GM19239 (cell line): Measurements from ENCODE around the gene DIPK1A.

Experiments
- DNase-seq: peaks from one replicate; pipeline ENCODE4 v3.0.0; 2011; ENCODE audit warnings: low spot score; ENCODE audit not compliant: insufficient read length
- FAIRE-seq: peaks from 2 replicates; lab custom pipeline; 2011; peaks lifted over from hg19 to GRCh38; lab: Jason Lieb, UNC

DIPK1A gene

DNA sequence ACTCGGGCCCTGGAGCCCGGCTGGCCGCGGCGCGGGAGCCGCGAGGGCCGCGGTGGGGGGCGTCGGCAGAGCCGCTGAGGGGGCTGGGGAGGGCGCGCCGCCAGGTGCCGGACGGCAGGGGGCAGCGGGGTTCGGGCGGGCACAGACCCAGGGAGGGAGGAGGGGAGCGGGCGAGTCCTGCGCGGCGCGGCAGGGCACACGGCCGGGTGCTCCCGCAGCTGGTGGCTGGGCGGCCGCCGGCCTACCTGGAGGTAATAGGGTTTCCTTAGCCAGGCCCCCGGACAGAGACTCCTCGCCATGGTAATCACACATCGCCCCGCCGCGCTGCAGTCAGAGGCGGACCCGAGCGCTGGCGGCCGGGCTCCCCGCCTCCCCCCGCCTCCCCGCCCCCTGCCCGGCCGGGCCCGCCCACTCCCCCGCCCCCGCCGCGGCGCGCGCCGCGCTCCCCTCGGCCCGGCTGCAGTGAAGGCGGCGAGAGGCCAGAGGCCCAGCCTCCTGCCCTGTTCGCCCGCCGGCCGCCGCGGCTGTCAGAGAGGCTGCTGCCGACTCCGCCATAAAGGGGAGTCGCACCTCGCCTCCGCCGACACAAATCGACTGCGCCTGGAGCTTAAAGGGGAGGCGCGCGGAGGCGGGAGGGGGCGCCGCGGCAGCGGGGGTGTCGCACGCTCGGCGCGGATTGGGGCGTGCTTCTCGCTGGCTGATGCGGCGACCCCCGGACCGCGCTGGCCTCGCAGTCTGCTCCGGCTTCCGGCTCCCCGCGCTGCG lies at the start of gene DIPK1A:
TSS of gene DIPK1A (minus strand) at position 332 of the 765 bp plus-strand sequence. CDS start at position 299, 33 bp downstream.
- DNase-seq (no peak), FAIRE-seq (no peak)

DNA sequence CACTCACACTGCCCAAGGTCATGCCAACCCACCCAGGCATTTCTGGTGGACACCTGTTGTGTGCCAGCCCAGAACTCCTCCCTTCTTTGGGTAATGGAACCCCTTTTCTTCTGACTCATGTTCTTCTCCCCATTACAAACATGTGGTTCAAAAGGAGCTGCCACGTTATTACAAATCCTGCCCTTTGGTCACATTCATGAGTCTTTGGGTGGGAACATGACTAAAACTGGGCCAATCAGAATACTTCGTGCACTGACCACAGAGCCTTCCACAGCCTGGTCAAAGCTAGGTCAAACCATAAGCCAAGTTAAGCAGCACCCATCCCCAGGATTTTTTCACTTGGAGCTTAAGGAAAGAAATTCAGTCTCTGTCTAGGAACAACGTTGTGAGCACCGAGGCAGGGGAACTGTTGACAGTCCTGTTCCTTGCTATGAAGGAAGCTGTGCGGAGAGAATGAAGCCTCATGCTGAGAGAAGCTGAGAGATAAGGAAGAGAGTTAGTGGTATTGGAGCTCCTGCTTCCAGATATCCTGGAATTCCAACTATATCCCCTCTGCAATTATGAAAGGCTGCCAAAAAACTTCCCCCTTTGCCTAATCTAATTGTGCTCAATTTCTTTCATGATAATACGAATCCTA lies 46.8 kb upstream of the DIPK1A start:
- FAIRE-seq (no peak), DNase-seq (no peak)

DNA sequence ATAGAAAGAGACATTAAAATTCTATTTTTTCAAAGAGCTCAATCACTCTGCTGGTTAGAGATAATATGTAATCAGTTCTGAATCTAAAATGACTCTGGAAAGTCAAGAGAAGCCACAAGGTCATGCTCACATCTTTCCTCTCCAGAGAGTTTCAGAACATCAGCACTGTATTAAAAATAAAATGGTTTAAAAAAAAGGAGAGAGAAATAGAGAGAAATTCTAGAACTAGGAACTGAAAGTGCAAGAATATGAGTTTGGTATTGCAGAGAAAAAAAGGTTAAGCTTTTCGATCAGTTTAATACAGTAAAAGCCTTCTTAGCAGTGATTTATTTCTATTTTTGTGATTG lies 44.0 kb upstream of the DIPK1A start:
- DNase-seq (no peak), FAIRE-seq (no peak)

DNA sequence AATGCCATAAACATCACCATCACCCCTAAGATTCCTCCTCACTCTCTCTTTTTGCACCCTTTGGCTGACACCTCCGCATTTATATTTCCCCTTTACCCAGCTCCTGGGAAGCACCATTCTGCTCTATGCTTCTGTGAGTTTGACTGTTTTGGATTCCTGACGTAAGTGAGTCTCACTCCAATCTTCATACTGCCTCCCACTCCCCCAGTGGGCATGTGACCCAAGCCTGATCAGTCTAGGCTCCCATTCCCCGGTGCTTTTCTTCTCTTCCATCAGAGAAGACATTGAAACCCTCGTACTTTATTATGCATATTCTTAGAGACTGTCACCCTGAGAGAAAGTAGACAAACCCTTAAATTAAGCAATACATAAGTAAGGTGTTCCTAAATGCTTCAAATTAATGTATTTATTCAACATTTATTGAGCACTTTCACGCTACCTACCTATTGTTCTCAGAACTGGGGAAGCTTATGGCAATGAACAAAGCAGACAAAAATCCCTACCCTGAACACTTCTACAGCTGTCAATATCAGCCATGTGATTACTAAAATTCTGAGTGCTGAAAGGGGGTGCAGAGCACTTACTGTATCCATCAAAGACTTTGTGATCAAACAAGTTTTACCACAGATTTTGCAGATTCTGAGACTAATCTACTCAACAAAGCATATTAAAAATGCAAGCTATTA lies 43.4 kb upstream of the DIPK1A start:
- FAIRE-seq = peak; percentile 65

DNA sequence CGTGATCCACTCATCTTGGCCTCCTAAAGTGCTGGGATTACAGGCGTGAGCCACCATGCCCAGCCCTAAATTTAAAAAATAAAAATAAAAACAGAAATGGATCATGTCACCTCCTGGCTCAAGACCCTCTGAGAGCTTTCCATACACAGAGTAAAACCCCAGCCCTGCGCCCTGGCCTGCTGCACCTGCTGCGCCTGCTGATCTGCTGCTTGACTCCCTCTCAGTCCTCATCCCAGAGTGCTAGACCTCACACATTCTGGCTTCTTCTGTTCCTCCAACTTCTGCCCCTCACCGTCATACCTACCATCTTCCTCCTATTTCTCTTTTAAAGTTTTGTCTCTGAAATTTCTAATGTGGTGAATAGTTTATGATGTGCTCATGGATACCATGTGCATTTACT lies 42.7 kb upstream of the DIPK1A start:
- DNase-seq = no peak
- FAIRE-seq = no peak

More for the DNA sequence above, 43.4 kb upstream of the DIPK1A start:
- DNase-seq = no peak

DNA sequence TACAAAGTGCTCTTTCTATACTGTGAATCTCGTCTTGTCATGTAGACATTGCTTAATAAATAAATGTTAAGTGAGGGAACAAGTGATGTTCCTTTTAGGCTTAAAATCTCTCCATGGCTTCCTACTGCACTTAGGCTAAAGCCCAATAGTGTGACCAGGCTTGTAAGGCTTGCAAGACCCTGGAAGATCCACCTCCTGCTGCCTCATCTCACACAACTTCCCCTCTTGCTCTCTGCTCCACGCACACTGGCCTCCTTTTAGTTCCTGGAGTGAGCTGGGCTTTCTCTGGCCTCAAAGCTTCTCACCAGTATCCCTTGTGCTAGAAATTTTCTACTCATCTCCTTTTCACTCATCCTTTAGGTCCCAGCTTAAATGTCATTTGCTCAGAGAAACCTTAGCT lies 41.5 kb upstream of the DIPK1A start:
- FAIRE-seq (no peak), DNase-seq (no peak)

DNA sequence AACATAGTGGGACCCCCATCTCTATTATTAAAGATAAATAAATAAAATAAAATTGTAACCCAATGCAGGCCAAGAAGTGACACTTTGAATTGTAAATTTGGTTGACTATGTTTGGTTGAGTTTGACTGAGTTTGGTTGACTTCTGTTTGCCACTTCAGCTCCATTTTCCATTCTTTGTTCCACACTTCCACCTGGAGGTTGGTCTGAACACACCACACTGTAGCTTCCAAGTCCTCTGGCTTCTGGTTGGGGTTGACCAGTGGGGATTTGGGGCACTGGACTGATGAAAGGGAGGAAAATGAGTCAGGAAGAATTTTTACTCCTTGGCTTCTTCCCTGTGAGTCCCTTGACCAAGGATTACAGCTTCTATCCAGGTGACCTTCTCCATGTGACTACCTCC lies 40.6 kb upstream of the DIPK1A start:
- FAIRE-seq = no peak
- DNase-seq = no peak

DNA sequence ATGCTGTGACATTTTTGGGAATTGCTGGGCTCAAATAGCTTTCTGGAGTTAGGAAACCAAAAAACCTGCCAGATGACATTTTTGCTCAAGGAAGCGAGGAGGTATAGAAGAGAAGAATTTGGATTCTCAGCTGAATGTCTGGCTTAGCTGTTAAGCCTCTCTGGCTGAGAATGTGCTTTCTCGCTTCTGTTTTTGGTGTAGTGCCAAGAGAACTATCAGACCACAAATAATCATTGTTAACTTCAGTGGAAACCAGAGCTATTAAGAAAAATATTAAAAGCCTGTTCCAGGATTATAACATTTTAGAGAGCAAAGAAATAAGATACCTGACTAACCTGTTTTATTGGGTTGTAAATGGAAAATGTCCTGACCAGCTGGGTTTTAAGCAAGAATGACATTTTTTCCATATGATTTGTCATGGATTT lies 39.5 kb upstream of the DIPK1A start:
- FAIRE-seq (no peak), DNase-seq (no peak)

DNA sequence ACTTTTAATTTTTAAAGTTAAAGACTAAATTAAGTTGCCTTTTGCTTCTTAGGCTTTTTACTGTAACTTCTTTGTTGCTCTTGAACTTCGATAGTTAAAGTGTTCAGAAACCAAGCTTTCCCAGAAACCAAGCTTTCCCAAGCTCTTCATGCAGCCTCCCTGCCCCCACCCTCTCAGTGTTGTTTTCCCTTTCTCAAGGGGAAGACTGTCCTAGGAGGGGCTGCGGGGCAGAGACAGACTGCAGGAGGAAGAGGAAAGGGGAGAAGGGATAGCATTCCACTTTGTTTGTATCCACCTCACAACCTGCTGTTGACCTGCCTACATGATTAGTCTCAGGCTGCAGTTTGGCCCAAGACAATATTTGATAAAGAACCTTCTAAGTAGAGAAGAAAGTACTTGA lies 39.0 kb upstream of the DIPK1A start:
- DNase-seq (no peak), FAIRE-seq (no peak)

DNA sequence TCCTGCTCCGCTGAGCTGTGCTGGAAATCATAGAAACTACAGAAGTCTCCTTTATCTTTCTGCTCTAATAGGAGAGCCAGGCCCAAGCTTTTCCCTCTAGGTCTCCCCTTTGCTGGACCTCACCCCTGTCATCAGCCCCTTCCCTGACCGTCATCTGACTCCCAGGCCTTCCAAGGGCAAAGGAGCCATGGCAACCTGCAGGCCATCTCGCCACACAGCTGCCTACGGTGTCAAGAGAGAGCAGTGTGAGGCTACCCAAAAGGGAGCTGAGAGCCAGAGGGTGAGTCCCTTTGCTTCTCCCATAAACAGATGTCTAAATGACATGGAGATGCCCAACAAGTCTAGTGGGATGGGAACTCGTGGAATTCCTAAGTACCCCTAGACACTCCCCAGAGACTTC lies 37.6 kb upstream of the DIPK1A start:
- no peak for DNase-seq
- no peak for FAIRE-seq

DNA sequence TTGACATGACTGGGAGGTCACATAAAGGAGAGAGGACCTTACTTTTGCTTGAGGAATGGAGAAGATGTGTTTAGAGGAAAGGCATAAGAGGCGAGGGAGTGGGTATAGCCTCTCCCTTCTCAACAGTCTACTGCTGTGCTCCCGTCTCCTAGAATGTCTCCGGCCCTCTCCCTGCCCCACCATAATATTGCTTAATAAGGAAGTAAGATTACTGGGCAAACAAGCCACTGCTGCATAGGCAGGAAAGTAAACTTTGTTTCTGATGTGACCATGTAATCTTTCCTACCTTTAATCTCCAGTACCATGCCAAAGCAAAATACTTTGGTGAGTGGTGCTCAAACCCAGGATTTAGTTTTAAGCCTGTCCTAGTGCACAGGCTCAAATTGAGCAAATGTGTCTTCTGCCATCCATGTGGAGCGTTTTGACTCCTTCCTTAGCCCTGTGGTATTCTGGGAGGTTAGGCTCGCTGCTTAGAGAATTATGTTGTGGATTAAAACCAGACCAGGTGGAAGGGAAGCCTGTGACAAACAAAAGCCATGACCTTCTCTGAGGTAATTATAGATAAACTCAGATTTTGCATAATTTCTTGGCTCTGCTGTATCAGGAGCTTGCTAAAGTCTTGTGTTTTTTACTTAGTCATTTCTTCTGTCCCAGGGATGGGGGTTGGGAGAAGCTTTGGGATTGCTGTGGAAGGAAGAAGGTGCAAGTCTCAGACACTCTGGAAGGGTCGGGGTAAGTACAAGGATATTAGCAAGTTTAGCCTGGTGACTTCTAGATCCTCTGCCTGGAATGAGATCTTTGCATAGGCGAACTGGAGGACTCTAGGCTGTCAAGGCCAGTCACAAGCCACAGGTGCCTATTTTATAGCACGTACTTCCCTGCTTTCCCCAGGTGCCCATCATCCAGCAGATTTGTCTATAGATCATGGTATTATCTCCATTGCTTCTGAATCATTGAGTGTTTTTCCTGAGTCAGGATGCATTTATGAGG lies 34.5 kb upstream of the DIPK1A start:
- FAIRE-seq (no peak), DNase-seq (no peak)

DNA sequence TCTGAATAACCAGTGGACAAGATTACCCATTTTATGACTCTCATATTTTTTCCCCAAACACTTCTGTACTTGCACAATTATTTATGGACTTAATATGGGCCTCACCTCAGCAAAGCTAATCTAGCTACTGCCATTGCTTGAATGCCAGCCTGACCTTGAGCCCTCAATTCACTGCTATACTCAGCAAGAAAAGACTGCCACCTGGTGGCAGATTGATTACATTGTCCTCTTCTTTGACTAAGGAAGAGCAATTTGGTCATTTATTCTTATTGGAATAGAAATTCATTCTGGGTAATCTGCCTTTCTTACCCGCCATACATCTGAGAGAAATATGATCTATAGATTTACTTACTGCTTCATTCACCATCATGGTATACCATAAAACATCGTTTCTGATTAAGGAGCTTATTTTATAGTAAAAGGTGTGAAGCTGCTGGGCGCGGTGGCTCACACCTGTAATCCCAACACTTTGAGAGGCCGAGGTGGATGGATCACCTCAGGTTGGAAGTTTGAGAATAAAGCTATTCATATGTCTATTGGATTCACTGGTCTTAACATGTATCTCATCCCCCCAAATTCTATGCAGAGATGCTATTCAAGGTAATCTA lies 32.9 kb upstream of the DIPK1A start:
- peak; percentile 93 for FAIRE-seq
- peak; percentile 33 for DNase-seq

DNA sequence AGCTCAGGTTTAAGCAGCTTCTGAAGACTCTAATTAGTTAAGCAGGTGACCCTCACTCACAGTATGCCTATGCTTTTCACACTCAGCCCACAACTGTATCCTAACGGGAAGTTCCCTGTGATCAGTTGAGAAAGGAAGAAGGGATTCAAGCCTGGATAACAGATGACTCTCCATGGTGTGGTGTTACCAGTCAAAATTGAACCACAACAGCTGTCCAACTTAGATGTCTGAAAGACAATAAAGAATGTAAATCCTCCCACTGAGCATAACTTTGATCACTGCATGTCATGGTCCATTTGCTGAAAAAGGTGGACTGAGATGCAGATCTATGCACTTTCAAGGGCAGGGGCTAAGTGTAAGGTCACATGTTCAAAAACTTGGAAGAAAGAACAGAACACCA lies 32.3 kb upstream of the DIPK1A start:
- no peak for DNase-seq
- FAIRE-seq = peak; percentile 21

DNA sequence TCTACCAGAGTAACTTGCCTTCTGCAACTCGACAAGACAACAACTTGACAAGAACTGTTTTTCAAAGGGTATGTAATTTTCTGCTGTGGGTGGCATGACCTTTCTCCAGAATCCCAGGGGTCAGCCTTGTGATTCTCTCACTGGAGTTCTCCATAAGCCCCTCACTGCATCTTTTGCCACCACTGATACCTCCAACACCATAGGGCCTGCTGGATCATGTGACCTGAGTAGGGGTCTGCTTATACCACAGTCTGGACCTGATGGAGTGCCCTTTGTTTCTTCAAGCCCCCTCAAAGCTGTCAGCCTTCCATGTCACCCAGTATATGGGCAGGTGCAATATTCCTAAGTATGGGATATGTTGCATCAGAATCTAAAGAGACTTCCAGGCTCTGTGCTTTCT lies 31.6 kb upstream of the DIPK1A start:
- DNase-seq (no peak), FAIRE-seq (no peak)

DNA sequence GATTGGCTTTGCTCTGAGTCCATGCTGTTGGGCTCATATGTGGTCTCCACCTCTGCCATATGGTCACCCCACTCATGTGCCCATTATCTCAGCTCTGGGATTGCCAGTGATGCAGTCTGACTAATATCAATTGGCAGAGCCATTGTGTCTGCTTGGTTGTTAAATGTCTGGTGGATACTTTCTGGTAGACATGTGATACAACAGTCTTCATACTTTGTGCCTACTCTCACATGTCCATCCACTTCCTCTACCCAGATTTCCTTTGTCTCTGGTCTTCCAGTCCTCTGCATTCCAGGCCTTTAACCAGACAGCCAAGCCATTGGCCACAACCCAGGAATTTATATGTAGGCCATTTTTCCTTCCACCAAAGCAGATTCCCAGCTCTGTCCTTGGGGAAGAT lies 30.8 kb upstream of the DIPK1A start:
- FAIRE-seq (no peak), DNase-seq (no peak)

DNA sequence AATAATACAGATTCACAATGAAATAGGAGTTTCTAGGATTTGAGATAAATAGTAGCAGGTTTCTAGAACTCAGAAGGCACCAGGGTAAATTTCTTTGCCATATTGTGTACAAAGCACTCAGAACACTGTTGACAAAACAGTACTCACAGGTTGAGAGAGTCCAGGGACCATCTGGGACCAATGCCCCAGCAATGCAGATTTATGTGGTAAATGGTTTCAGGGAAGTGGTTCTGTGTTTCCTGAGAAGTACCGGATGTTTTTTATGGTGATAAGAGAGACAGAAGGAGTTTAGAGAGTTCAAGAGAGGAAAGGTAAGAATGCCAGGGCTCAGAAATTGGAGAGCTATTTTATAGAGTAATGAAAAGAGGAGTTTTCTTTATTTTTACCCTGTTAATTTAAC lies 29.6 kb upstream of the DIPK1A start:
- FAIRE-seq (peak; percentile 33), DNase-seq (no peak)

DNA sequence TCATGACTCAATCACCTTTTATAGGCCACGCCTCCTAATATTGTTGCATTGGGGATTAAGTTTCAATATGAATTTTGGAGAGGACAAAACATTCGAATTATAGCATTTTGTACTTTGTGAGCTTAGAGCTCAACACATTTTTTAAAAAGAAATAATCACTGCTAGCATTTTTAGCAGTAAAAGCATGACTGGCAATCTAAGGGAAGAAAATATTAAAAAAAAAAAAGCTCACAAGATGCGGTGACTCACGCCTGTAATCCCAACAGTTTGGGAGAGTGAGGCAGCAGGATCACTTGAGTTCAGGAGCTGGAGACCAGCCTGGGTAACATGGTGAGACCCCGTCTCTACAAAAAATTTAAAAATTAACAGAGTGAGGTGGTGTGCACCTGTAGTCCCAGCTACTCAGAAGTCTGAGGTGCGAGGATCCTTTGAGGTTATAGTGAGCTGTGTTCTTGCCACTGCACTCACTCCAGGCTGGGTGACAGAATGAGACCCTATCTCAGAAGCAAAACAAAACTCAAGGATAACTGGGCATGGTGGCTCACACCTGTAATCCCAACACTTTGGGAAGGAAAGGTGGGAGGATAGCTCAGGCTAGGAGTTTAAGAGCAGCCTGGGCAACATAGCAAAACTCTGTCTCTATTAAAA lies 28.8 kb upstream of the DIPK1A start:
- DNase-seq (no peak), FAIRE-seq (no peak)

DNA sequence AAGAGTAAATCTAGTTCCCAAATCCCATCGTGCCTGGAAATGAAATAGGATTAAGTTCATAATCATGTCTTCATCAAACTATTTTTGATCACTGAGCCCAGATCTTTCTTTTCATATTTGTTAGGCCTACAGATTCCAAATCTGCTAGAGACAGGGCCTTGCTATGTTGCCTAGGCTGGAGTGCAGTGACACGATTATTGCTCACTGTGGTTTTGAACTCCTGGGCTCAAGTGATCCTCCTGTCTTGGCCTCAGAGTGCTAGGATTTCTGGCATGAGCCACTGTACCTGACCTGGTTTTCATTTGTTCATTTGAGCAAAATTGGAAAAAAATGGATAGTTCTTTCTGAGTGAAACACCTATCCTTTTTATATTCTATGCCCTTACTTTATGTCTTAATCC lies 28.0 kb upstream of the DIPK1A start:
- no peak for DNase-seq
- no peak for FAIRE-seq

DNA sequence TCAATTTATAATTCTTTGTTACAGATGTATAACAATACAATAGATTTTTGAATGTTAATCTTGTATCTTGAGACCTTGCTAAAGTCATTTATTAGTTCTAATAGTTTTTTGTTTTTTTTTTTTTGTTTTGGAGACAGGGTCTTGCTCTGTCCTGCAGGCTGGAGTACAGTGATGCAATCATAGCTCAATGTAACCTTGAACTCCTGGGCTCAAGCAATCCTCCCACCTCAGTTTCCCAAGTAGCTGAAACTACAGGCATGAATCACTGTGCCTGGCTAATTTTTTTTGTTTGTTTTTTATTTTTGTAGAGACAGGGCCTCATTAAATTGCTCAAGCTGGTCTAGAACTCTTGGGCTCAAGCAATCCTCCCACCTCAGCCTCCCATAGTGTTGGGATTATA lies 26.2 kb upstream of the DIPK1A start:
- no peak for DNase-seq
- no peak for FAIRE-seq
